NCI-H774 (cell line): Measurements from ENCODE around the gene COL7A1.
"Not testable (repeated sequence)": the region's sequence is repeated elsewhere in the genome, so short reads cannot be mapped to it uniquely, and the experiment has no call there.

Source experiments
- DNase-seq: peaks from one replicate; lab custom pipeline; 2025; lab: John Stamatoyannopoulos, UW

The COL7A1 gene

GRCh38 chr3:48563382-48563918, 31.7 kb downstream of the COL7A1 start, which contains the start of gene UCN2:
Gene UCN2, minus strand, starts transcription at chr3:48563781. Its CDS starts 657 bp downstream, at chr3:48563124.
- DNase-seq: no peak

GRCh38 chr3:48562367-48563095, 32.6 kb downstream of the COL7A1 start:
- DNase-seq: no peak

GRCh38 chr3:48561045-48561736, 33.9 kb downstream of the COL7A1 start:
- no peak for DNase-seq

- DNase-seq: no peak
These were observed 34.5 kb downstream of the COL7A1 start for GRCh38 chr3:48560648-48561018.

GRCh38 chr3:48558493-48559134, 36.5 kb downstream of the COL7A1 start:
- DNase-seq: no peak

GRCh38 chr3:48556796-48557626, 38.1 kb downstream of the COL7A1 start, which contains the start of gene PFKFB4:
Gene PFKFB4, minus strand, starts transcription at chr3:48556803. Its CDS starts 26 bp downstream, at chr3:48556777.
- peak; percentile 92 for DNase-seq

GRCh38 chr3:48555949-48556795, 39.0 kb downstream of the COL7A1 start:
- no peak for DNase-seq

- no peak for DNase-seq
These were observed 39.7 kb downstream of the COL7A1 start for GRCh38 chr3:48555231-48555948.

GRCh38 chr3:48553886-48554845, 41.0 kb downstream of the COL7A1 start:
- no peak for DNase-seq

- no peak for DNase-seq
These were observed 41.8 kb downstream of the COL7A1 start for GRCh38 chr3:48553361-48553760.

- peak; percentile 20 for DNase-seq
These were observed 42.8 kb downstream of the COL7A1 start for GRCh38 chr3:48552111-48552951.

- DNase-seq: not testable (repeated sequence)
These were observed 43.5 kb downstream of the COL7A1 start for GRCh38 chr3:48551651-48552050.

GRCh38 chr3:48548729-48549705, 46.1 kb downstream of the COL7A1 start:
- DNase-seq: peak; percentile 7

- no peak for DNase-seq
These were observed 47.0 kb downstream of the COL7A1 start for GRCh38 chr3:48548126-48548525.

GRCh38 chr3:48546203-48546829, 48.8 kb downstream of the COL7A1 start:
- no peak for DNase-seq

- no peak for DNase-seq
These were observed 51.0 kb downstream of the COL7A1 start for GRCh38 chr3:48544141-48544540.
